Measurements from ENCODE around the gene MED12L. TPM values are rescaled to one million over a fixed set of nuclear protein-coding genes. Genes with fewer than 3 reads are reported as not detected.

Gene MED12L
- total RNA-seq, 1 experiment from 2014 or later = not detected

GRCh38 chr3:151269631-151270030, 184.2 kb downstream of the MED12L start:
- H3K27ac ChIP-seq = no peak overlapping the region
- H3K4me3 ChIP-seq = no peak overlapping the region
- no peaks in the 10 kb centered on the region for H3K36me3 ChIP-seq
- no peaks in the 10 kb centered on the region for H3K9me3 ChIP-seq (replicated peaks)
- DNase-seq = no peak
- no peaks in the 10 kb centered on the region for H3K27me3 ChIP-seq
- no peaks in the 10 kb centered on the region for H3K4me1 ChIP-seq

GRCh38 chr3:151275091-151275490, 189.6 kb downstream of the MED12L start:
- H3K4me1 ChIP-seq = no peaks in the 10 kb centered on the region
- H3K27me3 ChIP-seq = no peaks in the 10 kb centered on the region
- DNase-seq = no peak
- H3K9me3 ChIP-seq (replicated peaks) = no peaks in the 10 kb centered on the region
- H3K4me3 ChIP-seq = no peak overlapping the region
- no peaks in the 10 kb centered on the region for H3K36me3 ChIP-seq
- H3K27ac ChIP-seq = no peak overlapping the region

- Histone ChIP-seq H3K27ac (no peak overlapping the region), H3K4me1 (no peaks in the 10 kb centered on the region), H3K4me3 (no peak overlapping the region), H3K9me3 (replicated peaks) (no peaks in the 10 kb centered on the region), H3K27me3 (no peaks in the 10 kb centered on the region), H3K36me3 (no peaks in the 10 kb centered on the region)
- no peak for DNase-seq
These were observed 190.7 kb downstream of the MED12L start for GRCh38 chr3:151276038-151276686.

GRCh38 chr3:151276687-151277042, 191.2 kb downstream of the MED12L start:
- H3K9me3 ChIP-seq (replicated peaks) = no peaks in the 10 kb centered on the region
- no peak overlapping the region for H3K4me3 ChIP-seq
- no peak for DNase-seq
- no peak overlapping the region for H3K27ac ChIP-seq
- H3K4me1 ChIP-seq = no peaks in the 10 kb centered on the region
- no peaks in the 10 kb centered on the region for H3K36me3 ChIP-seq
- H3K27me3 ChIP-seq = no peaks in the 10 kb centered on the region

GRCh38 chr3:151278230-151278629, 192.8 kb downstream of the MED12L start, which contains the start of gene P2RY14:
Gene P2RY14 (minus strand): TSS chr3:151278542. CDS start chr3:151214316, 64,226 bp downstream.
- H3K4me1 ChIP-seq = no peaks in the 10 kb centered on the region
- no peaks in the 10 kb centered on the region for H3K36me3 ChIP-seq
- no peak within 1 kb of the TSS for H3K4me3 ChIP-seq
- H3K9me3 ChIP-seq (replicated peaks) = no peaks in the 10 kb centered on the region
- no peak within 1 kb of the TSS for H3K27ac ChIP-seq
- no peak for DNase-seq
- no peaks in the 10 kb centered on the region for H3K27me3 ChIP-seq

GRCh38 chr3:151281671-151282324, 196.3 kb downstream of the MED12L start:
- Histone ChIP-seq H3K4me1 (no peaks in the 10 kb centered on the region), H3K36me3 (no peaks in the 10 kb centered on the region), H3K4me3 (no peak overlapping the region), H3K27me3 (no peaks in the 10 kb centered on the region), H3K9me3 (replicated peaks) (no peaks in the 10 kb centered on the region), H3K27ac (no peak overlapping the region)
- DNase-seq = no peak

GRCh38 chr3:151282921-151283320, 197.5 kb downstream of the MED12L start:
- peak in 1 of 2 experiments; percentile 59 for DNase-seq
- H3K27me3 ChIP-seq = no peaks in the 10 kb centered on the region
- H3K4me3 ChIP-seq = no peak overlapping the region
- H3K27ac ChIP-seq = no peak overlapping the region
- H3K36me3 ChIP-seq = no peaks in the 10 kb centered on the region
- H3K4me1 ChIP-seq = no peaks in the 10 kb centered on the region
- H3K9me3 ChIP-seq (replicated peaks) = no peaks in the 10 kb centered on the region

GRCh38 chr3:151283387-151283786, 197.9 kb downstream of the MED12L start:
- DNase-seq = no peak
- Histone ChIP-seq H3K4me1 (no peaks in the 10 kb centered on the region), H3K27me3 (no peaks in the 10 kb centered on the region), H3K4me3 (no peak overlapping the region), H3K27ac (no peak overlapping the region), H3K36me3 (no peaks in the 10 kb centered on the region), H3K9me3 (replicated peaks) (no peaks in the 10 kb centered on the region)

GRCh38 chr3:151283907-151284461, 198.5 kb downstream of the MED12L start:
- Histone ChIP-seq H3K4me1 (no peaks in the 10 kb centered on the region), H3K27me3 (no peaks in the 10 kb centered on the region), H3K36me3 (no peaks in the 10 kb centered on the region), H3K27ac (no peak overlapping the region), H3K4me3 (no peak overlapping the region), H3K9me3 (replicated peaks) (no peaks in the 10 kb centered on the region)
- DNase-seq = no peak

- H3K4me1 ChIP-seq = no peaks in the 10 kb centered on the region
- no peaks in the 10 kb centered on the region for H3K9me3 ChIP-seq (replicated peaks)
- DNase-seq = no peak
- no peaks in the 10 kb centered on the region for H3K36me3 ChIP-seq
- no peak overlapping the region for H3K4me3 ChIP-seq
- H3K27me3 ChIP-seq = no peaks in the 10 kb centered on the region
- no peak overlapping the region for H3K27ac ChIP-seq
These were observed 200.5 kb downstream of the MED12L start for GRCh38 chr3:151285940-151286339.

GRCh38 chr3:151289445-151289844, 204.0 kb downstream of the MED12L start:
- H3K9me3 ChIP-seq (replicated peaks) = no peaks in the 10 kb centered on the region
- DNase-seq = no peak
- H3K27me3 ChIP-seq = no peaks in the 10 kb centered on the region
- H3K27ac ChIP-seq = no peak overlapping the region
- no peaks in the 10 kb centered on the region for H3K4me1 ChIP-seq
- H3K36me3 ChIP-seq = no peaks in the 10 kb centered on the region
- H3K4me3 ChIP-seq = no peak overlapping the region

- Histone ChIP-seq H3K27ac (no peak overlapping the region), H3K4me1 (no peaks in the 10 kb centered on the region), H3K4me3 (no peak overlapping the region), H3K27me3 (no peaks in the 10 kb centered on the region), H3K9me3 (replicated peaks) (no peaks in the 10 kb centered on the region), H3K36me3 (no peaks in the 10 kb centered on the region)
- peak in 1 of 2 experiments; percentile 22 for DNase-seq
These were observed 205.2 kb downstream of the MED12L start for GRCh38 chr3:151290673-151291072.

GRCh38 chr3:151293127-151293526, 207.7 kb downstream of the MED12L start:
- Histone ChIP-seq H3K4me1 (no peaks in the 10 kb centered on the region), H3K27ac (no peak overlapping the region), H3K36me3 (no peaks in the 10 kb centered on the region), H3K27me3 (no peaks in the 10 kb centered on the region), H3K4me3 (no peak overlapping the region), H3K9me3 (replicated peaks) (no peaks in the 10 kb centered on the region)
- DNase-seq = no peak

- Histone ChIP-seq H3K9me3 (replicated peaks) (no peaks in the 10 kb centered on the region), H3K27ac (no peak overlapping the region), H3K27me3 (no peaks in the 10 kb centered on the region; the same call in 1 of the 2 replicates), H3K36me3 (no peaks in the 10 kb centered on the region), H3K4me1 (no peaks in the 10 kb centered on the region), H3K4me3 (no peak overlapping the region)
- no peak for DNase-seq
These were observed 210.8 kb downstream of the MED12L start for GRCh38 chr3:151296226-151296625.

GRCh38 chr3:151297429-151297828, 212.0 kb downstream of the MED12L start:
- Histone ChIP-seq H3K9me3 (replicated peaks) (no peaks in the 10 kb centered on the region), H3K4me1 (no peaks in the 10 kb centered on the region), H3K27ac (no peak overlapping the region), H3K36me3 (no peaks in the 10 kb centered on the region), H3K4me3 (no peak overlapping the region), H3K27me3 (no peaks in the 10 kb centered on the region; the same call in 1 of the 2 replicates)
- DNase-seq = no peak
